Endothelial cell of umbilical vein (primary cell): ENCODE measurements around the gene DTNA. TPM values are rescaled to one million over a fixed set of nuclear protein-coding genes. Genes with fewer than 3 reads are reported as not detected.

Experiments
- BruUV-seq: library from RNA; stranded (reverse); fragments of 400-500 nt; replicated peaks from 2 replicates; lab custom pipeline; 2021; lab: Mats Ljungman, UMichigan
- CTCF ChIA-PET: fragments of 300-600, 350-600 bp; sonication (Branson Sonifier 250); formaldehyde crosslinking; loops from one replicate; lab custom pipeline; 2021; ENCODE audit warnings: antibody characterized with exemption, inconsistent platforms; lab: Charles Lee
- POLR2A ChIA-PET: fragments of 300-600, 350-600 bp; sonication (Branson Sonifier 250); formaldehyde crosslinking; loops from one replicate; lab custom pipeline; 2021; ENCODE audit warnings: antibody characterized with exemption, inconsistent platforms; lab: Charles Lee
- DNase-seq: peaks from one replicate; pipeline ENCODE4 v3.0.0-alpha.2; 2011; ENCODE audit warnings: low read depth, low spot score
- FAIRE-seq: peaks from 2 replicates; lab custom pipeline; 2011; peaks lifted over from hg19 to GRCh38; lab: Jason Lieb, UNC
- H2AFZ ChIP-seq: 2 replicates; pipeline ENCODE4 v1.6.0; 2012; ENCODE audit warnings: low read depth, low read length, control low read depth, inconsistent platforms
- H3K27ac ChIP-seq: 2 replicates; pipeline ENCODE4 v1.5.1; 2011; ENCODE audit warnings: low read depth, mild to moderate bottlenecking, control low read depth, low read length, moderate library complexity; ENCODE audit not compliant: insufficient read depth
- H3K27me3 ChIP-seq, 2 experiments: 2 replicates each; pipeline versions ENCODE4 v1.6.0 to v1.6.1; 2011; ENCODE audit warnings: low read length in 2 of 2, mixed read lengths in 1 of 2; ENCODE audit not compliant: control insufficient read depth in 2 of 2, insufficient read depth in 2 of 2
- H3K36me3 ChIP-seq, 2 experiments: 2 replicates in 1 of 2; 3 replicates in 1 of 2; pipeline ENCODE4 v1.5.1; 2011; ENCODE audit warnings: low read length in 2 of 2, mild to moderate bottlenecking in 1 of 2, moderate library complexity in 1 of 2; ENCODE audit not compliant: control insufficient read depth in 2 of 2, insufficient read depth in 2 of 2; ENCODE audit errors: extremely low read depth in 1 of 2
- H3K4me1 ChIP-seq: 3 replicates; pipeline ENCODE4 v1.5.1; 2011; ENCODE audit warnings: mild to moderate bottlenecking, low read length; ENCODE audit not compliant: control insufficient read depth, insufficient read depth; ENCODE audit errors: extremely low read depth
- H3K4me2 ChIP-seq: 2 replicates; pipeline ENCODE4 v1.6.1; 2011; ENCODE audit warnings: low read length, control low read depth, mixed read lengths; ENCODE audit not compliant: insufficient read depth
- H3K4me3 ChIP-seq, 3 experiments: fragments of 200-600 bp in 1 of 3; sonication (generic), shearing (Covaris generic) in 1 of 3; replicated peaks in 1 of 3; 2 replicates each; pipeline ENCODE4 v1.5.1; 2011 to 2016; ENCODE audit warnings: control low read depth in 3 of 3, low read length in 3 of 3, mild to moderate bottlenecking in 2 of 3, inconsistent platforms in 1 of 3, low read depth in 1 of 3, moderate library complexity in 1 of 3; ENCODE audit not compliant: insufficient read depth in 1 of 3
- H3K79me2 ChIP-seq: 2 replicates; pipeline ENCODE4 v1.6.0; 2012; ENCODE audit warnings: low read length, inconsistent platforms; ENCODE audit not compliant: control insufficient read depth, insufficient read depth
- H3K9ac ChIP-seq: replicated peaks from 2 replicates; pipeline ENCODE3; 2011; ENCODE audit warnings: low read length, control low read depth; ENCODE audit not compliant: insufficient read depth; ENCODE audit errors: extremely low read depth
- H3K9me1 ChIP-seq: replicated peaks from 3 replicates; pipeline ENCODE4 v1.6.0; 2011; ENCODE audit warnings: mild to moderate bottlenecking, low read length; ENCODE audit not compliant: control insufficient read depth, insufficient read depth; ENCODE audit errors: extremely low read depth
- H3K9me3 ChIP-seq: replicated peaks from 2 replicates; pipeline ENCODE4 v1.5.1; 2012; ENCODE audit warnings: low read length, inconsistent platforms; ENCODE audit not compliant: control insufficient read depth, insufficient read depth
- H4K20me1 ChIP-seq: replicated peaks from 2 replicates; pipeline ENCODE3; 2011; ENCODE audit warnings: mild to moderate bottlenecking, low read length; ENCODE audit not compliant: control insufficient read depth, insufficient read depth; ENCODE audit errors: extremely low read depth
- FOS ChIP-seq: IDR thresholded peaks from 2 replicates; pipeline ENCODE4 v1.6.1; 2011; ENCODE audit warnings: mild to moderate bottlenecking, low read length, moderate library complexity, borderline replicate concordance; ENCODE audit not compliant: insufficient read depth
- POLR2AphosphoS5 ChIP-seq: IDR thresholded peaks from 2 replicates; pipeline ENCODE4 v1.6.1; 2012; ENCODE audit warnings: low read depth, mild to moderate bottlenecking, control low read depth, low read length, moderate library complexity; ENCODE audit not compliant: insufficient read depth
- dilution Hi-C: fragments of 300-500 bp; cut with MboI; formaldehyde crosslinking; loops from one replicate; pipeline ENCODE4 v1.15.0; 2019; ENCODE audit warnings: low sequenced_read_pairs; ENCODE audit not compliant: extremely low pct_ligation_motif_present
- intact Hi-C: fragments of 100-400 bp; cut with micrococcal nuclease; formaldehyde crosslinking; loops from one replicate; pipeline ENCODE4 v1.10.0; 2022
- polyA plus RNA-seq, 4 experiments: library from polyadenylated mRNA; depleted of rRNA in 3 of 4; stranded (reverse) in 3 of 4; unstranded in 1 of 4; fragments of >200 nt; gene quantifications; 2 replicates each; pipeline versions ENCODE4 v1.2.1 to v1.2.3, GENCODE V29; 2011 to 2012; ENCODE audit warnings: missing spikeins in 1 of 4
- total RNA-seq: library from RNA; stranded (reverse); gene quantifications from 2 replicates; pipeline ENCODE4 v1.2.3, GENCODE V29; 2021
- TF ChIP-seq, protein P1 (sequence below), 2 donors: IDR thresholded peaks; 1 replicate in 1 of 2; 2 replicates in 1 of 2; pipeline ENCODE4 v1.5.1; 2011; ENCODE audit warnings: low read length in 2 of 2, mild to moderate bottlenecking in 2 of 2, moderate library complexity in 2 of 2, control low read depth in 1 of 2, inconsistent platforms in 1 of 2, low read depth in 1 of 2; ENCODE audit not compliant: insufficient read depth in 1 of 2; ENCODE audit errors: extremely low read depth in 1 of 2

DTNA gene
- total and polyA plus RNA-seq, 2 donors (not counting 3 experiments of a cell fraction or from before 2014, with no cell fraction given) = 6.6 to 15.3 TPM

DNA sequence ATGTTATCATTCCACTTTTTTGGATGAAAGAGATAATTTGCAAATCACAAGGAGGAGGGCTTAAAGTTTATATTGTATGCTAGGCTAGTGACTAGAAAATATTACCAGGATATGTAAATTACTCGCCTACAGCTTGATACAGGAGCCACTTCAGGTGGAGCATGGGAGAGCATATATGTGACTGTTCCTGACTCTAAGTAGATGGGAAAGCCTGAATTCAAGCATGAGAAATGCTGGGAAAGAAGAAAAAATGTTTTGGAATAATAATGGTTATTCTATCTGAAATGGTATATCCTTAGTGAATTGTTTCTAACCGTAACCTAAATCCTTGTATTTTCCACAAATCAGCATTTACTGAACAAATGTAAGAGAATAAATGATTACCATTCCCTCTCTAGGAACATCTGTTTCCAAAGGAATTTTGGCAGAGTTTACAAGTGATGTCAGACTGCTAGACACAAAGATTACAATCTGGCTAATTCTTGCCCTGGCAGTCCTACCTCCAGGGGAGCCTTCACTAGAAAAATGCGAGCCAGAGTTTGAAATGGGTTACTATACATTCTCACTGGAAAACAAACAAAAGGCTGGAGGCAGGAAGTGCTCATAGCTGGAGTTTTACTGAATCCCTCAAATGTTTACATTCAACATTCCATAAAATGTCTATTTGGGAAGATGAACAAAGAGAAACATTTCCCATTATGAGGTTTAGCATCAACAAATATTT, 201.7 kb downstream of the DTNA start:
- H3K27me3 ChIP-seq = no peaks in the 10 kb centered on the region
- no peaks in the 10 kb centered on the region for H3K79me2 ChIP-seq
- H3K27ac ChIP-seq = no peak overlapping the region
- H3K9me1 ChIP-seq = no peaks in the 10 kb centered on the region
- ChIA-PET POLR2A (no interaction called here), CTCF (interaction anchor here (1.5 kb wide), 1 partner anchor 31 kb away, joined by 3 read pairs; no protein-coding TSS in a partner anchor)
- no peak overlapping the region for H2AFZ ChIP-seq
- TF ChIP-seq POLR2AphosphoS5 = no peak
- no peak overlapping the region for H3K4me2 ChIP-seq
- H3K4me3 ChIP-seq = no peak overlapping the region
- peak; percentile 51 for DNase-seq
- dilution Hi-C loops (no loop called here), intact Hi-C loops (loop anchor here (1.0 kb wide), 1 partner anchor 67 kb away; no protein-coding TSS in a partner anchor)
- FAIRE-seq = peak; percentile 67
- BruUV-seq = no TSS peak
- H3K4me1 ChIP-seq = peaks cover 3% of the 10 kb centered on the region
- H3K9me3 ChIP-seq = no peaks in the 10 kb centered on the region
- H3K9ac ChIP-seq = no peak overlapping the region
- no peaks in the 10 kb centered on the region for H3K36me3 ChIP-seq
- no peaks in the 10 kb centered on the region for H4K20me1 ChIP-seq

DNA sequence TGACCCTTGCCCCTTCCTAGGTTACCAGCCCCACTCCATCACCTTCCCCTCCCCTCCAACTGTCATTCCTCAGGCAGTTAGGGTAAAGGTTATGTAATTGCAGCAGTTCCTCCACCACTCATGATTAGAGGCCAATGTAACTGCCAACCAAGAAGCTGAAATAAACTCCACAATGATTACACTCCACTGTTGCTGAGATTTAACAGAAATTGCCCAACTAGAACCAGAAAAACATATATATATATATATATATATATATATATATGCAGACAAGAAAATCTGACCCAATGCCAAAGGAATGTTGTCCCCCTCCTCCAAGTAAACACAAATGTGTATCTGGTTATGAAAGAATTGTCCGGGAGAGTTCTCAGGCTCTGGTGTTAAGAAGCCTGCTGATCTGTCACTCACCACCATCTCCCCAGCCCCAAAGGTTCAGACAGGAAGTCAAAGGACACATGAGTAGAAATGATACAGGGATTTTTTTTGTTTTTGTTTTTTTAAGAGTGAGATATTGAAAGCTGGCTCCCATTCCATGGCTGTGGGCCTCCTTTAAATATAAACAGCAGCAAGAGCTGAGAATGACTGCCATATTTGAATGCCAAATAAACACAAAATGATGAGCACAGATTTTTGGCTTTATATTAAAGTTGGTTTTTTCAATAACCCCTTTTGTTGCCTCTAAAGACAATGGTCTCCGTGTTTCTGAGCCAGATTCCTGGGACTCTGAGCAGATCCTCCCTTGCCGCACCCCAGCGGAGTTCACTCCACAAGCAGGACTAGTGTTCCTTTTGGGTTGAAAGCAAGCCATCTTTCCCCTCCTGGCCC, 204.0 kb downstream of the DTNA start:
- no peak overlapping the region for H3K9ac ChIP-seq
- H3K27ac ChIP-seq = no peak overlapping the region
- no peaks in the 10 kb centered on the region for H3K9me3 ChIP-seq
- no peaks in the 10 kb centered on the region for H3K27me3 ChIP-seq
- no peak overlapping the region for H3K4me3 ChIP-seq
- H2AFZ ChIP-seq = peak overlapping the region; percentile 48
- ChIA-PET POLR2A (no interaction called here), CTCF (no interaction called here)
- no TSS peak for BruUV-seq
- DNase-seq (peak; percentile 49), FAIRE-seq (no peak)
- intact Hi-C loops (no loop called here), dilution Hi-C loops (no loop called here)
- H3K9me1 ChIP-seq = no peaks in the 10 kb centered on the region
- peaks cover 3% of the 10 kb centered on the region for H3K4me1 ChIP-seq
- H3K4me2 ChIP-seq = no peak overlapping the region
- H3K36me3 ChIP-seq = no peaks in the 10 kb centered on the region
- no peaks in the 10 kb centered on the region for H4K20me1 ChIP-seq
- no peak for TF ChIP-seq FOS
- TF ChIP-seq, protein P1, sequence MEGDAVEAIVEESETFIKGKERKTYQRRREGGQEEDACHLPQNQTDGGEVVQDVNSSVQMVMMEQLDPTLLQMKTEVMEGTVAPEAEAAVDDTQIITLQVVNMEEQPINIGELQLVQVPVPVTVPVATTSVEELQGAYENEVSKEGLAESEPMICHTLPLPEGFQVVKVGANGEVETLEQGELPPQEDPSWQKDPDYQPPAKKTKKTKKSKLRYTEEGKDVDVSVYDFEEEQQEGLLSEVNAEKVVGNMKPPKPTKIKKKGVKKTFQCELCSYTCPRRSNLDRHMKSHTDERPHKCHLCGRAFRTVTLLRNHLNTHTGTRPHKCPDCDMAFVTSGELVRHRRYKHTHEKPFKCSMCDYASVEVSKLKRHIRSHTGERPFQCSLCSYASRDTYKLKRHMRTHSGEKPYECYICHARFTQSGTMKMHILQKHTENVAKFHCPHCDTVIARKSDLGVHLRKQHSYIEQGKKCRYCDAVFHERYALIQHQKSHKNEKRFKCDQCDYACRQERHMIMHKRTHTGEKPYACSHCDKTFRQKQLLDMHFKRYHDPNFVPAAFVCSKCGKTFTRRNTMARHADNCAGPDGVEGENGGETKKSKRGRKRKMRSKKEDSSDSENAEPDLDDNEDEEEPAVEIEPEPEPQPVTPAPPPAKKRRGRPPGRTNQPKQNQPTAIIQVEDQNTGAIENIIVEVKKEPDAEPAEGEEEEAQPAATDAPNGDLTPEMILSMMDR (IDR thresholded peaks at IDR 0.05; ENCODE audit: extremely low read depth in 1 of 2, insufficient read depth in 1 of 2, low read depth in 1 of 2, low read length in 2 of 2) = no peak
- no peaks in the 10 kb centered on the region for H3K79me2 ChIP-seq
